Neural progenitor cell (in vitro differentiated cells): ENCODE measurements around the gene CA10. TPM values are rescaled to one million over a fixed set of nuclear protein-coding genes. Genes with fewer than 3 reads are reported as not detected.

Source experiments
- DNase-seq: peaks from one replicate; pipeline ENCODE4 v3.0.0-alpha.2; 2016; ENCODE audit warnings: low spot score
- H2AFZ ChIP-seq: fragments of 200-600 bp; sonication (generic); replicated peaks from 2 replicates; pipeline ENCODE4 v1.6.1; 2016; ENCODE audit warnings: antibody characterized with exemption
- H3F3A ChIP-seq: fragments of 200-600 bp; sonication (generic); 2 replicates; pipeline ENCODE4 v1.6.1; 2016; ENCODE audit warnings: antibody characterized with exemption, low read depth
- H3K27ac ChIP-seq: fragments of 200-600 bp; sonication (generic); 2 replicates; pipeline ENCODE4 v1.5.1; 2016; ENCODE audit warnings: mild to moderate bottlenecking
- H3K27me3 ChIP-seq: fragments of 200-600 bp; sonication (generic); 2 replicates; pipeline ENCODE4 v1.6.1; 2016; ENCODE audit warnings: mild to moderate bottlenecking, moderate library complexity
- H3K36me3 ChIP-seq: fragments of 200-600 bp; sonication (generic); 2 replicates; pipeline ENCODE4 v1.5.1; 2016
- H3K4me1 ChIP-seq: fragments of 200-600 bp; sonication (generic); 2 replicates; pipeline ENCODE4 v1.6.1; 2016; ENCODE audit warnings: mixed run types
- H3K4me2 ChIP-seq: fragments of 200-600 bp; sonication (generic); 2 replicates; pipeline ENCODE4 v1.6.1; 2016
- H3K4me3 ChIP-seq: fragments of 200-600 bp; sonication (generic); 2 replicates; pipeline ENCODE4 v1.5.1; 2016
- H3K79me2 ChIP-seq: fragments of 200-600 bp; sonication (generic); 2 replicates; pipeline ENCODE4 v1.6.1; 2016; ENCODE audit warnings: low read depth
- H3K9ac ChIP-seq: fragments of 200-600 bp; sonication (generic); 2 replicates; pipeline ENCODE4 v1.6.1; 2016
- H3K9me3 ChIP-seq: fragments of 200-600 bp; sonication (generic); 2 replicates; pipeline ENCODE4 v1.5.1; 2016; ENCODE audit warnings: low read depth
- H4K20me1 ChIP-seq: fragments of 200-600 bp; sonication (generic); 2 replicates; pipeline ENCODE4 v1.6.1; 2016; ENCODE audit warnings: low read depth
- H3K27ac Mint-ChIP-seq: 3 replicates; pipeline ENCODE4 v1.8.0; 2021; ENCODE audit warnings: mixed read lengths
- H3K27me3 Mint-ChIP-seq: 2 replicates; pipeline ENCODE4 v1.8.0; 2022; ENCODE audit warnings: low read depth, mild to moderate bottlenecking, inconsistent platforms, moderate library complexity, mixed read lengths; ENCODE audit not compliant: insufficient read depth
- H3K36me3 Mint-ChIP-seq: 3 replicates; pipeline ENCODE4 v1.8.0; 2021; ENCODE audit warnings: mixed read lengths
- H3K4me1 Mint-ChIP-seq: 3 replicates; pipeline ENCODE4 v1.8.0; 2021; ENCODE audit warnings: mixed read lengths
- H3K4me3 Mint-ChIP-seq: 3 replicates; pipeline ENCODE4 v1.8.0; 2021; ENCODE audit warnings: mild to moderate bottlenecking, moderate library complexity, mixed read lengths
- H3K9me3 Mint-ChIP-seq: 3 replicates; pipeline ENCODE4 v1.8.0; 2020; ENCODE audit warnings: mixed read lengths
- EZH2 ChIP-seq: fragments of 200-600 bp; sonication (generic); IDR thresholded peaks from 2 replicates; pipeline ENCODE4 v1.6.1; 2017; ENCODE audit warnings: antibody characterized with exemption, mild to moderate bottlenecking, moderate library complexity
- EZH2phosphoT487 ChIP-seq: fragments of 200-600 bp; sonication (generic); IDR thresholded peaks from 2 replicates; pipeline ENCODE4 v1.6.1; 2017; ENCODE audit warnings: antibody characterized with exemption
- total RNA-seq: library from RNA; depleted of rRNA; stranded (reverse); fragments of >200 nt; gene quantifications from 2 replicates; pipeline ENCODE4 v1.2.3, GENCODE V29; 2015; ENCODE audit warnings: low replicate concordance
- TF ChIP-seq, protein P1 (sequence below): fragments of 200-600 bp; sonication (generic); IDR thresholded peaks from 2 replicates; pipeline ENCODE4 v1.5.1; 2017; ENCODE audit warnings: antibody characterized with exemption, mild to moderate bottlenecking

CA10 gene
- total RNA-seq, 1 donor from 2014 or later: 0.65 TPM

DNA sequence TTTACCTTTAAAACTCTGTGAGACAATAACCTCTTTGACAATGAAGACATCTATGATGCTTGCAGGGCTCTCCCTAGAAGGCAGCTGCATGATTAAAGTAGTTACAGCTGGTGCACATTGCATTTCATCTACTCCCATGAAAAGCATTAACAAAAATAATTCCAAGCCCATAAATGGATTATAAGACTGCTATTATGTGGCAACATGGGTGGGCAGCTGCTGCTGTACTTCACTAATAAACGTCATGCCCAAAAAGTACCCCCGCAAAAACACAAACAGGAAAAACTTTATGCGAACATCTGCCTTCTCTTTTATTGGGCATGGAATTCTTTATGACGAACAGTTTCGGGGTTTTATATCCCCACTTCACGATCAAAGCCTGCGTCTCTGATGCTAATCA is 224.9 kb downstream of the CA10 start:
- Histone ChIP-seq H3K79me2 (no peaks in the 10 kb centered on the region), H4K20me1 (no peaks in the 10 kb centered on the region), H3K27ac (no peak overlapping the region), H3F3A (no peaks in the 10 kb centered on the region), H3K4me1 (no peaks in the 10 kb centered on the region), H2AFZ (no peak overlapping the region), H3K9ac (no peak overlapping the region), H3K9me3 (no peaks in the 10 kb centered on the region), H3K4me2 (no peak overlapping the region), H3K4me3 (no peak overlapping the region), H3K27me3 (no peaks in the 10 kb centered on the region), H3K36me3 (no peaks in the 10 kb centered on the region)
- Mint-ChIP-seq H3K36me3 (no peaks in the 10 kb centered on the region), H3K4me3 (no peak overlapping the region), H3K27me3 (no peaks in the 10 kb centered on the region), H3K9me3 (no peaks in the 10 kb centered on the region), H3K4me1 (no peaks in the 10 kb centered on the region), H3K27ac (no peak overlapping the region)
- TF ChIP-seq EZH2phosphoT487 (no peak), EZH2 (no peak)
- TF ChIP-seq, protein P1, sequence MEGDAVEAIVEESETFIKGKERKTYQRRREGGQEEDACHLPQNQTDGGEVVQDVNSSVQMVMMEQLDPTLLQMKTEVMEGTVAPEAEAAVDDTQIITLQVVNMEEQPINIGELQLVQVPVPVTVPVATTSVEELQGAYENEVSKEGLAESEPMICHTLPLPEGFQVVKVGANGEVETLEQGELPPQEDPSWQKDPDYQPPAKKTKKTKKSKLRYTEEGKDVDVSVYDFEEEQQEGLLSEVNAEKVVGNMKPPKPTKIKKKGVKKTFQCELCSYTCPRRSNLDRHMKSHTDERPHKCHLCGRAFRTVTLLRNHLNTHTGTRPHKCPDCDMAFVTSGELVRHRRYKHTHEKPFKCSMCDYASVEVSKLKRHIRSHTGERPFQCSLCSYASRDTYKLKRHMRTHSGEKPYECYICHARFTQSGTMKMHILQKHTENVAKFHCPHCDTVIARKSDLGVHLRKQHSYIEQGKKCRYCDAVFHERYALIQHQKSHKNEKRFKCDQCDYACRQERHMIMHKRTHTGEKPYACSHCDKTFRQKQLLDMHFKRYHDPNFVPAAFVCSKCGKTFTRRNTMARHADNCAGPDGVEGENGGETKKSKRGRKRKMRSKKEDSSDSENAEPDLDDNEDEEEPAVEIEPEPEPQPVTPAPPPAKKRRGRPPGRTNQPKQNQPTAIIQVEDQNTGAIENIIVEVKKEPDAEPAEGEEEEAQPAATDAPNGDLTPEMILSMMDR: no peak
- no peak for DNase-seq

DNA sequence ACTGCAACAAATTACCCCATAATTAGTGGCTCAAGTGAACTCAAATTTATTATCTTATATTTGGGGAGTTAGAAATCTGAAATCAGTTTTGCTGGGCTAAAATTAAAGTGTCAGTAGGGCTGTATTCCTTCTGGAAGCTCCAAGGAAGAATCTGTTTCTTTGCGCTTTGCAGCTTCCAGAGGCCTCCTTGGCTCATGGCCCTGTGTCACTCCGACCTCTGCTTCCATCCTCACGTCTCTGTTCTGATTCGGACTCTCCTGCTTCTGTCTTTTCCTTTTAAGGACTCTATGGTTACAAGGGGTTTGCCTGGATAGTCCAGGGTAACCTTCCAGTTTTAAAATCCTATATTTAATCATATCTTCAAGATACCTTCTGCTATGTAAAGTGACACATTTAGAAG is 232.1 kb downstream of the CA10 start:
- no peak overlapping the region for H3K9ac ChIP-seq
- no peaks in the 10 kb centered on the region for H3K36me3 Mint-ChIP-seq
- no peaks in the 10 kb centered on the region for H4K20me1 ChIP-seq
- no peaks in the 10 kb centered on the region for H3K9me3 ChIP-seq
- H3K36me3 ChIP-seq: no peaks in the 10 kb centered on the region
- H3K27me3 ChIP-seq: no peaks in the 10 kb centered on the region
- H3K4me3 Mint-ChIP-seq: no peak overlapping the region
- no peaks in the 10 kb centered on the region for H3F3A ChIP-seq
- H3K4me1 ChIP-seq: no peaks in the 10 kb centered on the region
- no peak overlapping the region for H3K4me2 ChIP-seq
- no peak overlapping the region for H3K27ac Mint-ChIP-seq
- no peaks in the 10 kb centered on the region for H3K4me1 Mint-ChIP-seq
- no peak for DNase-seq
- no peak overlapping the region for H3K4me3 ChIP-seq
- no peak overlapping the region for H3K27ac ChIP-seq
- TF ChIP-seq EZH2phosphoT487 (no peak), EZH2 (no peak)
- TF ChIP-seq, protein P1: no peak
- H3K79me2 ChIP-seq: no peaks in the 10 kb centered on the region
- H3K9me3 Mint-ChIP-seq: no peaks in the 10 kb centered on the region
- H2AFZ ChIP-seq: no peak overlapping the region
- H3K27me3 Mint-ChIP-seq: no peaks in the 10 kb centered on the region

DNA sequence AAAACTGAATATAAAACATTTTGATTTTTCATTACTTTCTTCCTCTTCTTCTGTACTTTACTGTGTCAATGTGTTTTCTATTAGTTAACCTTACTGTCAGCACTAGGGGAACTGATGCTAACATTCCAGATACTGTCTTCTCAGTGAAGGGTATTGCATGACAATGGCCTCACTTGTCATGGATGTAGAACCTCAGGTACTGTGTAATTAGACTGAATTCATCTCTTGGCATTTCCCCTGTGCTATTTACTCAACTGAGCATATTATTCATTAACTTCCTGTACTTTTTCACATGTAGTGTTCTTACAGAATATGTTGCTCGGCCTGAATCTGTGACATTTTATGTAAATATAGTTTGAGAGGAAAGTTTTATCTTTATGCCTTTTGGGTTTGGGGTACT is 237.0 kb downstream of the CA10 start:
- H3K4me3 ChIP-seq: no peak overlapping the region
- TF ChIP-seq EZH2 (no peak), EZH2phosphoT487 (no peak)
- TF ChIP-seq, protein P1: no peak
- Mint-ChIP-seq H3K27ac (no peak overlapping the region), H3K4me1 (no peaks in the 10 kb centered on the region), H3K27me3 (peaks cover 2% of the 10 kb centered on the region), H3K4me3 (no peak overlapping the region), H3K36me3 (no peaks in the 10 kb centered on the region), H3K9me3 (no peaks in the 10 kb centered on the region)
- no peak overlapping the region for H3K27ac ChIP-seq
- H3K9ac ChIP-seq: no peak overlapping the region
- no peaks in the 10 kb centered on the region for H4K20me1 ChIP-seq
- no peaks in the 10 kb centered on the region for H3F3A ChIP-seq
- no peak overlapping the region for H3K4me2 ChIP-seq
- H3K27me3 ChIP-seq: no peaks in the 10 kb centered on the region
- H3K4me1 ChIP-seq: no peaks in the 10 kb centered on the region
- H2AFZ ChIP-seq: no peak overlapping the region
- DNase-seq: no peak
- no peaks in the 10 kb centered on the region for H3K9me3 ChIP-seq
- no peaks in the 10 kb centered on the region for H3K79me2 ChIP-seq
- no peaks in the 10 kb centered on the region for H3K36me3 ChIP-seq
